GM23338 (cell line): ENCODE data around the gene C12orf54.
"Not testable (repeated sequence)": the region's sequence is repeated elsewhere in the genome, so short reads cannot be mapped to it uniquely, and the experiment has no call there.

Source experiments
- CREB1 ChIP-seq: fragments of 250-450 bp; sonication (Bioruptor Pico); IDR thresholded peaks from 2 replicates; pipeline ENCODE4 v1.5.0; 2020; ENCODE audit warnings: low read depth, mild to moderate bottlenecking, moderate library complexity
- CTCF ChIP-seq, 2 experiments: fragments of 200-600 bp in 1 of 2; sonication (generic) in 1 of 2; conservative IDR thresholded peaks; 2 replicates each; pipeline versions ENCODE4 v1.5.1 to v1.6.1; 2016 to 2017; ENCODE audit warnings: antibody characterized with exemption in 2 of 2, low read depth in 2 of 2, mild to moderate bottlenecking in 2 of 2, moderate library complexity in 1 of 2
- ETS1 ChIP-seq: IDR thresholded peaks from 2 replicates; pipeline ENCODE4 v1.6.1; 2016; ENCODE audit warnings: antibody characterized with exemption
- EZH2 ChIP-seq: fragments of 200-600 bp; sonication (generic); IDR thresholded peaks from one replicate; pipeline ENCODE4 v1.8.0; 2017; ENCODE audit warnings: antibody characterized with exemption, mild to moderate bottlenecking, low read depth; ENCODE audit not compliant: unreplicated experiment
- EZH2phosphoT487 ChIP-seq: fragments of 200-600 bp; sonication (generic); IDR thresholded peaks from one replicate; pipeline ENCODE4 v1.8.1; 2018; ENCODE audit warnings: antibody characterized with exemption; ENCODE audit not compliant: unreplicated experiment
- JUNB ChIP-seq: IDR thresholded peaks from one replicate; pipeline ENCODE4 v1.6.1; 2016; ENCODE audit warnings: antibody characterized with exemption; ENCODE audit not compliant: unreplicated experiment
- POLR2AphosphoS5 ChIP-seq: IDR thresholded peaks from 2 replicates; pipeline ENCODE4 v1.6.1; 2016; ENCODE audit warnings: antibody characterized with exemption, low read depth
- REST ChIP-seq: IDR thresholded peaks from one replicate; pipeline ENCODE4 v1.6.1; 2018; ENCODE audit warnings: antibody characterized with exemption; ENCODE audit not compliant: unreplicated experiment
- STAT1 ChIP-seq: IDR thresholded peaks from one replicate; pipeline ENCODE4 v1.6.1; 2016; ENCODE audit warnings: antibody characterized with exemption; ENCODE audit not compliant: unreplicated experiment
- ZNF114 ChIP-seq: fragments of 250-450 bp; sonication (Bioruptor Pico); IDR thresholded peaks from 2 replicates; pipeline ENCODE4 v1.5.0; 2020; ENCODE audit warnings: mild to moderate bottlenecking, moderate library complexity
- ZNF331 ChIP-seq: fragments of 250-450 bp; sonication (Bioruptor Pico); IDR thresholded peaks from 2 replicates; pipeline ENCODE4 v1.5.0; 2020; ENCODE audit warnings: low read depth, mild to moderate bottlenecking, moderate library complexity

GRCh38 chr12:48500281-48500680, 18.0 kb downstream of the C12orf54 start:
- TF ChIP-seq CTCF (conservative IDR thresholded peaks at IDR 0.05; ENCODE audit: low read depth in 2 of 2); POLR2AphosphoS5; REST; EZH2; JUNB; CREB1 (CRISPR knock-in tag); EZH2phosphoT487; ZNF114 (CRISPR knock-in tag); ZNF331; STAT1; ETS1: not testable (repeated sequence)
